WTC11 (cell line): ENCODE data around the gene CCDC3. TPM values are rescaled to one million over a fixed set of nuclear protein-coding genes. Genes with fewer than 3 reads are reported as not detected.

Experiments
- ATAC-seq: fragments of 200-7000 bp; cut with Tn5 transposase; 2 replicates; pipeline ENCODE4 v1.10.0; 2021; ENCODE audit warnings: mild to moderate bottlenecking, moderate library complexity
- CTCF ChIA-PET: fragments of 300-600 bp; sonication (Branson Sonifier 250); formaldehyde crosslinking; loops from one replicate; lab custom pipeline; 2021; ENCODE audit warnings: antibody characterized with exemption; lab: Charles Lee
- POLR2A ChIA-PET: fragments of 350-600 bp; sonication (Branson Sonifier 250); formaldehyde crosslinking; loops from one replicate; lab custom pipeline; 2021; ENCODE audit warnings: antibody characterized with exemption; lab: Charles Lee
- DNase-seq: peaks from one replicate; pipeline ENCODE4 v3.0.0; 2021; ENCODE audit warnings: low spot score
- H3K27ac Mint-ChIP-seq: 2 replicates; pipeline ENCODE4 v1.8.0; 2021; ENCODE audit warnings: mixed read lengths
- H3K27me3 Mint-ChIP-seq: 2 replicates; pipeline ENCODE4 v1.8.0; 2021; ENCODE audit warnings: low read depth, mild to moderate bottlenecking, moderate library complexity, mixed read lengths
- H3K36me3 Mint-ChIP-seq: 2 replicates; pipeline ENCODE4 v1.8.0; 2021; ENCODE audit warnings: mixed read lengths
- H3K4me1 Mint-ChIP-seq: 2 replicates; pipeline ENCODE4 v1.8.0; 2022; ENCODE audit warnings: mixed read lengths
- H3K4me3 Mint-ChIP-seq: 2 replicates; pipeline ENCODE4 v1.8.0; 2021; ENCODE audit warnings: mild to moderate bottlenecking, moderate library complexity, mixed read lengths
- H3K9me3 Mint-ChIP-seq: 2 replicates; pipeline ENCODE4 v1.8.0; 2021; ENCODE audit warnings: mixed read lengths
- AFF4 ChIP-seq: sonication (generic); formaldehyde crosslinking; IDR thresholded peaks from 2 replicates; pipeline ENCODE4 v1.8.1; 2023; ENCODE audit warnings: mild to moderate bottlenecking, missing genetic modification reagents, borderline replicate concordance
- ATF1 ChIP-seq: sonication (generic); formaldehyde crosslinking; IDR thresholded peaks from 2 replicates; pipeline ENCODE4 v1.8.1; 2023; ENCODE audit warnings: mild to moderate bottlenecking, moderate library complexity, missing genetic modification reagents
- ATF2 ChIP-seq: sonication (generic); formaldehyde crosslinking; IDR thresholded peaks from 2 replicates; pipeline ENCODE4 v1.8.1; 2022; ENCODE audit warnings: low read depth, missing genetic modification reagents, borderline replicate concordance
- CTCF ChIP-seq: fragments of 200-600 bp; IDR thresholded peaks from 2 replicates; pipeline ENCODE4 v1.8.0; 2022; ENCODE audit warnings: antibody characterized with exemption
- ELF4 ChIP-seq: sonication (generic); formaldehyde crosslinking; IDR thresholded peaks from 2 replicates; pipeline ENCODE4 v1.8.1; 2022; ENCODE audit warnings: low read depth, mild to moderate bottlenecking, moderate library complexity, missing genetic modification reagents
- FOXP1 ChIP-seq: sonication (generic); formaldehyde crosslinking; IDR thresholded peaks from 2 replicates; pipeline ENCODE4 v1.8.0; 2022; ENCODE audit warnings: missing genetic modification reagents, mild to moderate bottlenecking, moderate library complexity, borderline replicate concordance
- HMGA2 ChIP-seq: fragments of 250-450 bp; sonication (Bioruptor Pico); IDR thresholded peaks from 2 replicates; pipeline ENCODE4 v1.4.0; 2021; ENCODE audit warnings: mild to moderate bottlenecking, moderate library complexity
- HMGXB4 ChIP-seq: sonication (generic); formaldehyde crosslinking; IDR thresholded peaks from 2 replicates; pipeline ENCODE4 v1.8.1; 2023; ENCODE audit warnings: mild to moderate bottlenecking, moderate library complexity, missing genetic modification reagents
- IRF2 ChIP-seq: sonication (generic); formaldehyde crosslinking; IDR thresholded peaks from 2 replicates; pipeline ENCODE4 v1.8.0; 2022; ENCODE audit warnings: low read depth, missing genetic modification reagents, borderline replicate concordance
- MAX ChIP-seq: sonication (generic); formaldehyde crosslinking; IDR thresholded peaks from 2 replicates; pipeline ENCODE4 v1.8.0; 2022; ENCODE audit warnings: mild to moderate bottlenecking, missing genetic modification reagents
- NR1H2 ChIP-seq: sonication (generic); formaldehyde crosslinking; IDR thresholded peaks from 2 replicates; pipeline ENCODE4 v1.9.0; 2021; ENCODE audit warnings: mild to moderate bottlenecking, moderate library complexity, missing genetic modification reagents
- NR3C1 ChIP-seq: sonication (generic); formaldehyde crosslinking; conservative IDR thresholded peaks from 2 replicates; pipeline ENCODE4 v1.8.1; 2023; ENCODE audit warnings: low read depth, mild to moderate bottlenecking, missing genetic modification reagents
- RELA ChIP-seq: sonication (generic); formaldehyde crosslinking; IDR thresholded peaks from 2 replicates; pipeline ENCODE4 v1.8.1; 2022; ENCODE audit warnings: missing genetic modification reagents, mild to moderate bottlenecking, borderline replicate concordance
- RORB ChIP-seq: fragments of 250-450 bp; sonication (Bioruptor Pico); IDR thresholded peaks from 2 replicates; pipeline ENCODE4 v1.9.0; 2021; ENCODE audit warnings: mild to moderate bottlenecking
- TCF7 ChIP-seq: sonication (generic); formaldehyde crosslinking; IDR thresholded peaks from 2 replicates; pipeline ENCODE4 v1.8.0; 2022; ENCODE audit warnings: mild to moderate bottlenecking, low read depth, missing genetic modification reagents, moderate library complexity
- TEAD4 ChIP-seq: sonication (generic); formaldehyde crosslinking; IDR thresholded peaks from 2 replicates; pipeline ENCODE4 v1.8.0; 2022; ENCODE audit warnings: mild to moderate bottlenecking, missing genetic modification reagents
- ZNF138 ChIP-seq: sonication (generic); formaldehyde crosslinking; conservative IDR thresholded peaks from 2 replicates; pipeline ENCODE4 v1.8.1; 2022; ENCODE audit warnings: mild to moderate bottlenecking, moderate library complexity, missing genetic modification reagents
- ZNF396 ChIP-seq: fragments of 250-450 bp; sonication (Bioruptor Pico); IDR thresholded peaks from 2 replicates; pipeline ENCODE4 v1.8.0; 2021; ENCODE audit warnings: mild to moderate bottlenecking, moderate library complexity, borderline replicate concordance
- ZNF671 ChIP-seq: fragments of 250-450 bp; sonication (Bioruptor Pico); IDR thresholded peaks from 2 replicates; pipeline ENCODE4 v1.8.0; 2021; ENCODE audit warnings: mild to moderate bottlenecking
- total RNA-seq: library from RNA; stranded (reverse); gene quantifications from 3 replicates; pipeline ENCODE4 v1.2.3, GENCODE V29; 2021
- TF ChIP-seq, protein P1 (sequence below): fragments of 250-450 bp; sonication (Bioruptor Pico); IDR thresholded peaks from 2 replicates; pipeline ENCODE4 v1.9.0; 2021; ENCODE audit warnings: moderate library complexity, mild to moderate bottlenecking, inconsistent platforms, borderline replicate concordance
- TF ChIP-seq, protein P2 (sequence below): sonication (generic); formaldehyde crosslinking; conservative IDR thresholded peaks from 2 replicates; pipeline ENCODE4 v1.8.1; 2022; ENCODE audit warnings: mild to moderate bottlenecking, missing genetic modification reagents

Gene CCDC3
- total RNA-seq, 1 experiment from 2014 or later, result 3.5 TPM

DNA sequence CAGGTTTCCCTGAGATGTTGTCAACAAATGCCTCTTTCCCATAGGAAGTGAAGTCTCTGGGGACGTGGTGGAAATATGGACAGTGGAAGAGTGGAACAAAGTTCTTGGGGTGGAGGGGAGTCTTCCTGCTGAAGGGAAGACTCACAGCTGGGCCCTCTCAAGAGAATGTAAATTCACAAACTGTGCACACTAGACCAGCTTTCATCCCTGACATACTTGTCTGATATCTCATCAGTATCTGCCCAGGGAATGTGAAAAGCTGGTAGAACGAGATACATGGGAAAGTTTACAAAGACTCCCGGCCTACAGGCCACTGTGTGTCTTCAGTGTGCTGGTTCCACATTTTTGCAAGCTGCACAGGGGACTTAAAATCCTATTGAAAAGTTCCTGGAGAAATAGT lies 16.7 kb upstream of the CCDC3 start (continued):
- TF ChIP-seq CTCF (no peak), TCF7 (no peak)
- TF ChIP-seq, protein P1, sequence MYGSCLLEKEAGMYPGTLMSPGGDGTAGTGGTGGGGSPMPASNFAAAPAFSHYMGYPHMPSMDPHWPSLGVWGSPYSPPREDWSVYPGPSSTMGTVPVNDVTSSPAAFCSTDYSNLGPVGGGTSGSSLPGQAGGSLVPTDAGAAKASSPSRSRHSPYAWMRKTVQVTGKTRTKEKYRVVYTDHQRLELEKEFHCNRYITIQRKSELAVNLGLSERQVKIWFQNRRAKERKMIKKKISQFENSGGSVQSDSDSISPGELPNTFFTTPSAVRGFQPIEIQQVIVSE, result no peak
- TF ChIP-seq, all 79 proteins: peak for 0

- Mint-ChIP-seq H3K36me3 (peaks cover 11% of the 10 kb centered on the region), H3K27me3 (no peaks in the 10 kb centered on the region), H3K4me3 (no peak overlapping the region), H3K9me3 (peaks cover 16% of the 10 kb centered on the region), H3K4me1 (peaks cover 6% of the 10 kb centered on the region), H3K27ac (no peak overlapping the region)
- CTCF ChIA-PET, result no interaction called here
- no peak for DNase-seq
- TF ChIP-seq ZNF138 (no peak), NR3C1 (CRISPR knock-in tag) (no peak), NR1H2 (CRISPR knock-in tag) (no peak), TEAD4 (no peak), ZNF396 (no peak), ATF2 (CRISPR knock-in tag) (no peak), ZNF671 (CRISPR knock-in tag) (no peak), HMGA2 (no peak)
- POLR2A ChIA-PET, result no interaction called here
- ATAC-seq, result no peak
These were observed 15.4 kb upstream of the CCDC3 start for GRCh38 chr10:13016886-13017285.

GRCh38 chr10:13016426-13016825 lies 14.9 kb upstream of the CCDC3 start:
- POLR2A ChIA-PET, result no interaction called here
- DNase-seq, result no peak
- Mint-ChIP-seq H3K9me3 (peaks cover 16% of the 10 kb centered on the region), H3K4me1 (peaks cover 6% of the 10 kb centered on the region), H3K27ac (no peak overlapping the region), H3K36me3 (peaks cover 11% of the 10 kb centered on the region), H3K4me3 (no peak overlapping the region), H3K27me3 (no peaks in the 10 kb centered on the region)
- CTCF ChIA-PET, result interaction anchor here (1.7 kb wide), 1 partner anchor 38 kb away, joined by 3 read pairs; no protein-coding TSS in a partner anchor
- ATAC-seq, result no peak
- TF ChIP-seq ELF4 (CRISPR knock-in tag), result no peak
- TF ChIP-seq AFF4 (CRISPR knock-in tag), result no peak
- no peak for TF ChIP-seq ZNF671 (CRISPR knock-in tag)
- TF ChIP-seq, protein P2, sequence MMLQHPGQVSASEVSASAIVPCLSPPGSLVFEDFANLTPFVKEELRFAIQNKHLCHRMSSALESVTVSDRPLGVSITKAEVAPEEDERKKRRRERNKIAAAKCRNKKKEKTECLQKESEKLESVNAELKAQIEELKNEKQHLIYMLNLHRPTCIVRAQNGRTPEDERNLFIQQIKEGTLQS (CRISPR knock-in tag), result no peak
- TF ChIP-seq IRF2, result no peak
- TF ChIP-seq TCF7, result no peak
- no peak for TF ChIP-seq HMGXB4
- no peak for TF ChIP-seq RELA
- TF ChIP-seq RORB (CRISPR knock-in tag), result no peak
- TF ChIP-seq FOXP1 (CRISPR knock-in tag), result no peak
- TF ChIP-seq, protein P1, result no peak
- no peak for TF ChIP-seq MAX (CRISPR knock-in tag)
- no peak for TF ChIP-seq ATF1 (CRISPR knock-in tag)
